IMR-90 (cell line): Measurements from ENCODE around the gene LRRC37A.
"Not testable (repeated sequence)": the region's sequence is repeated elsewhere in the genome, so short reads cannot be mapped to it uniquely, and the experiment has no call there.

Experiments used
- CEBPB ChIP-seq: IDR thresholded peaks from 2 replicates; pipeline ENCODE4 v1.6.1; 2012; ENCODE audit warnings: low read depth, low read length, improper control_type of control experiment
- CHD1 ChIP-seq: IDR thresholded peaks from 2 replicates; pipeline ENCODE4 v1.6.1; 2012; ENCODE audit warnings: low read depth, low read length, improper control_type of control experiment

- TF ChIP-seq CEBPB, CHD1: not testable (repeated sequence)
These were observed 45.8 kb upstream of the LRRC37A start for GRCh38 chr17:46249153-46249552.
